ENCODE results near the gene PAQR9. TPM values are rescaled to one million over a fixed set of nuclear protein-coding genes. Genes with fewer than 3 reads are reported as not detected.

PAQR9 gene
- total and polyA plus RNA-seq, 2 of the 13 experiments (the other 11 are each of a cell fraction or from before 2014, with no cell fraction given) = 3.7 to 10.3 TPM

- TF ChIP-seq XBP1 (CRISPR knock-in tag; IDR thresholded peaks at IDR 0.05) (peak; percentile 58; the same call in 1 of the 2 replicates), LCORL (IDR thresholded peaks at IDR 0.05) (no peak), LCORL (CRISPR knock-in tag; IDR thresholded peaks at IDR 0.05) (peak; percentile 82), CC2D1A (CRISPR knock-in tag; IDR thresholded peaks at IDR 0.05) (no peak), ZNF235 (CRISPR knock-in tag; IDR thresholded peaks at IDR 0.05; ENCODE audit: borderline replicate concordance) (peak; percentile 86; the same call in 1 of the 2 replicates), TBP (CRISPR knock-in tag; IDR thresholded peaks at IDR 0.05) (no peak), SETDB1 (CRISPR knock-in tag; IDR thresholded peaks at IDR 0.05; ENCODE audit: borderline replicate concordance) (no peak), HMG20A (CRISPR knock-in tag; IDR thresholded peaks at IDR 0.05; ENCODE audit: borderline replicate concordance) (peak; percentile 42; the same call in 1 of the 2 replicates), NFKBIZ (CRISPR knock-in tag; IDR thresholded peaks at IDR 0.05) (peak; percentile 33; the same call in 1 of the 2 replicates), RAD51 (IDR thresholded peaks at IDR 0.05; ENCODE audit: borderline replicate concordance) (peak; percentile 93), CCAR2 (optimal IDR thresholded peaks at IDR 0.05; ENCODE audit: low read depth, low read length) (peak; percentile 48), THAP9 (CRISPR knock-in tag; IDR thresholded peaks at IDR 0.05; ENCODE audit: borderline replicate concordance) (peak; percentile 99; the same call in 1 of the 2 replicates), IRF1 (CRISPR knock-in tag; IDR thresholded peaks at IDR 0.05; ENCODE audit: low read depth) (0 out of 2 replicates have a peak, but pooled peaks have one; percentile 69), ZNF567 (CRISPR knock-in tag; IDR thresholded peaks at IDR 0.05; ENCODE audit: borderline replicate concordance) (no peak; the same call in 1 of the 2 replicates), KIAA2018 (CRISPR knock-in tag; IDR thresholded peaks at IDR 0.05; ENCODE audit: borderline replicate concordance) (no peak), ZNF414 (CRISPR knock-in tag; IDR thresholded peaks at IDR 0.05) (peak; percentile 87; the same call in 1 of the 2 replicates), ZFP37 (CRISPR knock-in tag; IDR thresholded peaks at IDR 0.05; ENCODE audit: borderline replicate concordance) (0 out of 2 replicates have a peak, but pooled peaks have one; percentile 44)
These were observed 38.1 kb upstream of the PAQR9 start, which contains the start of gene U2SURP (continued) for GRCh38 chr3:143001369-143002082.
